Measurements from ENCODE around the gene VTCN1.
A peak's percentile ranks its signal among the peaks of the same experiment; 100 is the strongest.

Gene VTCN1

DNA sequence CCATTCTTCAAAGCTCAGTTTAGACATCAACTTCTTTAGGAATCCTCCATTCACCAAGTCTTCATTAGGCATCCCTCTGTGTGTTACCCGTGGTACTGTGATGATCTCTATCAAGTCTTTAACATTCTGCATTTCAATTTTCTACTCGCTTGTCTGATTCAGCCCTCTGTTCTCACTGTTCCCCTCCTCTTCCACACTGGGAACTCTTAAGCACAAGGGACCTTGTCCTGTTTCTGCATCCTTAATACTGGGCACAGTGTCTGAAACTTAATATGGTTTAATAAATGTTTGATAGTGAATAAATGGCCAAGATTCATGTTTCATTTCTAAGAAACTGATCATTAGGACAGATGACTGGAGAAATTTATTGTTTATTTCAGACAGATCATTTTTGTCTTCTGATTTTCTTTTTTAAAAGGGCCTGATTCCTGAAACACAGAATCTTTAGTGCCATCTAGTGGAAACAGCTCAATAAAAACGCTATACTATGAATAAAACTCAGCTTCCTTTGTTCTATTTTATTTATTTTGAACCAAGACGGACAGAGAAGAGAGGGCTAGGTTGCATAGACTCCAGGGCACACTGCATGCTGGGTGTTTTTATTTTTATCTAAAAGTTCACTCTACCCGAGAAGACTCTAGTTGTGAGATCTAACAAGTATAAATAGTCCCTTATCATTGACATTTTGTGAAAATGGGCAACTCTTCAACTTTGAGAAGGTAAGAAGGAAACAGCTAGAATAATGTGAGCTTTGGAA lies 82.2 kb downstream of the VTCN1 start:
- DNase-seq (ENCODE audit: low spot score), result peak; percentile 39
- in situ Hi-C loops (cut with MboI; ENCODE audit: low sequenced_read_pairs, unreplicated experiment), result no loop called here
- TF ChIP-seq, protein P1, sequence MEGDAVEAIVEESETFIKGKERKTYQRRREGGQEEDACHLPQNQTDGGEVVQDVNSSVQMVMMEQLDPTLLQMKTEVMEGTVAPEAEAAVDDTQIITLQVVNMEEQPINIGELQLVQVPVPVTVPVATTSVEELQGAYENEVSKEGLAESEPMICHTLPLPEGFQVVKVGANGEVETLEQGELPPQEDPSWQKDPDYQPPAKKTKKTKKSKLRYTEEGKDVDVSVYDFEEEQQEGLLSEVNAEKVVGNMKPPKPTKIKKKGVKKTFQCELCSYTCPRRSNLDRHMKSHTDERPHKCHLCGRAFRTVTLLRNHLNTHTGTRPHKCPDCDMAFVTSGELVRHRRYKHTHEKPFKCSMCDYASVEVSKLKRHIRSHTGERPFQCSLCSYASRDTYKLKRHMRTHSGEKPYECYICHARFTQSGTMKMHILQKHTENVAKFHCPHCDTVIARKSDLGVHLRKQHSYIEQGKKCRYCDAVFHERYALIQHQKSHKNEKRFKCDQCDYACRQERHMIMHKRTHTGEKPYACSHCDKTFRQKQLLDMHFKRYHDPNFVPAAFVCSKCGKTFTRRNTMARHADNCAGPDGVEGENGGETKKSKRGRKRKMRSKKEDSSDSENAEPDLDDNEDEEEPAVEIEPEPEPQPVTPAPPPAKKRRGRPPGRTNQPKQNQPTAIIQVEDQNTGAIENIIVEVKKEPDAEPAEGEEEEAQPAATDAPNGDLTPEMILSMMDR (IDR thresholded peaks at IDR 0.05; ENCODE audit: borderline replicate concordance, control extremely low read depth, extremely low read depth, insufficient read depth, missing control alignments), result peak; percentile 51

DNA sequence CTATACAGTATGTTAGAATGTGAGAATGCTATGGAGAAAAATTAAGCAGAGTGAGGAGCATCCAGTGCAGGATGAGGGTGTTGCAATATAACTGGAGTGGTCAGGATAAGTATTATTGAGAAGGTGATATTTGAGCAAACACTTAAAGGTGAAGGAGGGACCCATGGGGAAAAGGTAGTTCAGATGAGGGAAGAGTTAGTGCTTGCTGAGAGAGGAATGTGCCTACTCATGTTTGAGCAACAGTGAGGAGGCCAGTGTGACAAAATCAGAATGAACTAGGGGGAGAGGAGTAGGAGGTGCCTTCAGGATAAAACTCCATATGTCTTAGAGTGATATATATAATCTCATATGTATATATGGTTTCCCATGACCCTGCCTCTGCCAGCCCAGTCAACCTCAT lies 82.9 kb downstream of the VTCN1 start:
- in situ Hi-C loops (cut with MboI; ENCODE audit: low sequenced_read_pairs, unreplicated experiment), result no loop called here
- TF ChIP-seq, protein P1 (IDR thresholded peaks at IDR 0.05; ENCODE audit: borderline replicate concordance, control extremely low read depth, extremely low read depth, insufficient read depth, missing control alignments), result no peak
- no peak for DNase-seq (ENCODE audit: low spot score)

DNA sequence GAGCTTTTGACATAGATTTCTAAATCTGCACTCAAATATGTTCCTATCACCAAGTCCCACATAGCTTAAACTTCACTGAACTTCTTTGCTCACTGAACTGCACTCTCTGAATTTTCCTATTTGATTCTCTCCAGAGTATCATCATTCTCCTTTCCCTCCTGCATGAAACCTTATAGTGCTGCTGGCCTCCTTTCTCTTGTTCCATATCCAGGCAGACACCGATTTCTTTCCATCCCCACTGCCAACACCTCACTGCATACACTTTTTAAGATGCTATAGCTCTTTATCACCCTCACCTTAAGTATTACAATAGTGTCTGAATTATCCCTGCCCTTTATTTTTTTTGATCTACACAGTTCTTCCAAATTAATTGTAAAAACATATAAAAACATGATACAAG lies 86.1 kb downstream of the VTCN1 start:
- DNase-seq (ENCODE audit: low spot score), result no peak
- in situ Hi-C loops (cut with MboI; ENCODE audit: low sequenced_read_pairs, unreplicated experiment), result no loop called here
- TF ChIP-seq, protein P1 (IDR thresholded peaks at IDR 0.05; ENCODE audit: borderline replicate concordance, control extremely low read depth, extremely low read depth, insufficient read depth, missing control alignments), result no peak

DNA sequence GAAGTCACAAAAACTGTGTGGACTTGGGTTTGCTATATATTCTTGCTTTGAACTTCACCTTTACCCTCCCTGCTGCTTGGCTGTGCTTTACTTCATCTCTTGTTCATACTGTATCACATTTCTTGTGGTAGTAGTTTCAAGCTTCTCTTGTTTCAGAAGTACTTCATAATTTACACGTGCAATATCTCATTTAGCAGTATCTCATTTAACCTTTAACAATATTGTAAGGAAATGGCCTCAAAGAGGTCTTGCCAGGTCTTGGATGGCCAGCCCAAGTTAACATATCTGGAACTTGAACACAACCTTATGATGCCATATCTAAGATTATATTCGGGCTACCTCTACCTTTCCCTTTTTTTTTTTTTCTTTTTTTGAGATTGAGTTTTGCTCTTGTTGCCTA lies 87.5 kb downstream of the VTCN1 start:
- DNase-seq (ENCODE audit: low spot score), result no peak
- in situ Hi-C loops (cut with MboI; ENCODE audit: low sequenced_read_pairs, unreplicated experiment), result no loop called here
- TF ChIP-seq, protein P1 (IDR thresholded peaks at IDR 0.05; ENCODE audit: borderline replicate concordance, control extremely low read depth, extremely low read depth, insufficient read depth, missing control alignments), result no peak

DNA sequence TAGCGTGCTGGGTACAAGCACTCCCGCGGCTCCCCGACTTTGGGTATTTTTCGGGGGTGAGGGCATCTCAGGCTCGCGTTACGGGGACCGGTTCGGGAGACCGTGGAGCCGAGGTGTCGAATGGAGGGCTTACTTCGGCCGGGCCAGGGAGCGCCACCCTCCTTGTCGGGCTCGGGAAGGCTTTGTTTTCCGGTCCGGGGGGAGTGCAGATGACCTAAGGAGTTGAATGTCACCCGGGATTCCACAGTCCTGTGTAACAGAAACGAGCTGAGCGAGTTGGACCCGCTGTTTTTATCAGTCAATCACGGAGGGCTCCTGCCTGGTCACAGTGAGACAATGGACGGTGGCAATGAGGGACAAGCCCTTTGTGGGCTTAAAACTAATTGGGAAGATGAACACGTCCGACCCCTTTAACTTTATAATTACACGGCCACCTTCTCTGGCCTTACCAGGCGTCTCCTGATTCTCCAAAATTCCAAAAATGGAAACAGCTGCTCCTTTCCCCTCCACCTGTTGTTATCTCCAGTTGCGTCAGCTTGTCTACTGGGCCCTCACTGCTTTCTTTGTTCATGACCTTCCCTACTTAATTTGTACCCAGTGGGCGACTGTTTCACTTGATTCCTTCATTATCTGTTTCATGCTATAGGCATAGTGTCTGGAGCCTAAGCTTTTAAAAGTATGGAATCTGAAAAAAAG lies 88.2 kb downstream of the VTCN1 start:
- TF ChIP-seq, protein P1 (IDR thresholded peaks at IDR 0.05; ENCODE audit: borderline replicate concordance, control extremely low read depth, extremely low read depth, insufficient read depth, missing control alignments), result no peak
- DNase-seq (ENCODE audit: low spot score), result no peak
- in situ Hi-C loops (cut with MboI; ENCODE audit: low sequenced_read_pairs, unreplicated experiment), result no loop called here

DNA sequence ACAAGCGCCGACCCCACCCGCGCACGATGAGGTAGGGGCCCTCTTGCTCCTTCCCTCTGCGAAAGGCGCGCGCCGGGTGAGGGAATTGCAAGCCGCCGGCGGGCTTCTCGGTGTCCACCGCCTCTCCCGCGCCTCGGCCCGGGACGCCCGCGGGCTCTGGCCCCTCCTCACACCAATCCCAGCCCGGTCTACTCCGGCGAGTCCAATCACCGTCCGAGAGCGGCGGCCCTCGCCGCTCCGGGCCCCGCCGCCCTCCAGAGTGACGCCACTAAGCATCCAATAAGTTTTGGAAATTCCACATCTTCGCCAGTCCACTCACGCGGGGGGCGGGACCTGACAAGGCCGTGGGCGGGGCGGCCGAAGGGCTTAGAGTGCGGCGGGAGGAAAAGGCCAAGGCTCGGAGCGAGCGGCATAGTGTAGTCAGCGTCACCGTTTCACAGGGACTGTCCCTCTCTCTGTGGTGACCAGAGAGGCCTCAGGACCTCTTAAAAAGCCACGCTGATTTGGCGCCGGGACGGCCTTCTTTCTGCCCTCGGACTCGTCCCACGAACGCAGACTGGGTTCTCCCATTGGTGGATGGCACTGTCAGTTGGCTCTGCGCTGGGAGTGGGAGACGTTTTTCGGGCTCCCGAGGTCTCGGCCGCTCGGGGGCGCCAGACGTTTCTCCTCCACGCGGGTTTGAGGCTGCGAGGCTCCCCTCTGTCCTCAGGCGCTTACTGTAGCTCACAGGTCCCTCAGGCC lies 89.0 kb downstream of the VTCN1 start, which contains the start of gene TRIM45:
TSS of gene TRIM45 (minus strand) at position 161 of the 741 bp plus-strand sequence. CDS start 548 bp downstream, outside the sequence.
- DNase-seq (ENCODE audit: low spot score), result peak; percentile 92
- TF ChIP-seq, protein P1 (IDR thresholded peaks at IDR 0.05; ENCODE audit: borderline replicate concordance, control extremely low read depth, extremely low read depth, insufficient read depth, missing control alignments), result peak; percentile 82
- in situ Hi-C loops (cut with MboI; ENCODE audit: low sequenced_read_pairs, unreplicated experiment), result no loop called here

Data from GM13976 (cell line).